GM23338 (cell line): Measurements from ENCODE around the gene PANK4.

Source experiments
- CREB1 ChIP-seq: fragments of 250-450 bp; sonication (Bioruptor Pico); IDR thresholded peaks from 2 replicates; pipeline ENCODE4 v1.5.0; 2020; ENCODE audit warnings: low read depth, mild to moderate bottlenecking, moderate library complexity
- EZH2 ChIP-seq: fragments of 200-600 bp; sonication (generic); IDR thresholded peaks from one replicate; pipeline ENCODE4 v1.8.0; 2017; ENCODE audit warnings: antibody characterized with exemption, mild to moderate bottlenecking, low read depth; ENCODE audit not compliant: unreplicated experiment
- EZH2phosphoT487 ChIP-seq: fragments of 200-600 bp; sonication (generic); IDR thresholded peaks from one replicate; pipeline ENCODE4 v1.8.1; 2018; ENCODE audit warnings: antibody characterized with exemption; ENCODE audit not compliant: unreplicated experiment
- JUNB ChIP-seq: IDR thresholded peaks from one replicate; pipeline ENCODE4 v1.6.1; 2016; ENCODE audit warnings: antibody characterized with exemption; ENCODE audit not compliant: unreplicated experiment
- POLR2AphosphoS5 ChIP-seq: IDR thresholded peaks from 2 replicates; pipeline ENCODE4 v1.6.1; 2016; ENCODE audit warnings: antibody characterized with exemption, low read depth
- STAT1 ChIP-seq: IDR thresholded peaks from one replicate; pipeline ENCODE4 v1.6.1; 2016; ENCODE audit warnings: antibody characterized with exemption; ENCODE audit not compliant: unreplicated experiment
- ZNF114 ChIP-seq: fragments of 250-450 bp; sonication (Bioruptor Pico); IDR thresholded peaks from 2 replicates; pipeline ENCODE4 v1.5.0; 2020; ENCODE audit warnings: mild to moderate bottlenecking, moderate library complexity
- ZNF331 ChIP-seq: fragments of 250-450 bp; sonication (Bioruptor Pico); IDR thresholded peaks from 2 replicates; pipeline ENCODE4 v1.5.0; 2020; ENCODE audit warnings: low read depth, mild to moderate bottlenecking, moderate library complexity
- TF ChIP-seq, protein P1 (sequence below), 2 experiments: fragments of 200-600 bp in 1 of 2; sonication (generic) in 1 of 2; conservative IDR thresholded peaks; 2 replicates each; pipeline versions ENCODE4 v1.5.1 to v1.6.1; 2016 to 2017; ENCODE audit warnings: antibody characterized with exemption in 2 of 2, low read depth in 2 of 2, mild to moderate bottlenecking in 2 of 2, moderate library complexity in 1 of 2
- TF ChIP-seq, protein P2 (sequence below): IDR thresholded peaks from one replicate; pipeline ENCODE4 v1.6.1; 2018; ENCODE audit warnings: antibody characterized with exemption; ENCODE audit not compliant: unreplicated experiment
- TF ChIP-seq, protein P3 (sequence below): IDR thresholded peaks from 2 replicates; pipeline ENCODE4 v1.6.1; 2016; ENCODE audit warnings: antibody characterized with exemption
- TF ChIP-seq, protein P4 (sequence below): fragments of 250-450 bp; sonication (Bioruptor Pico); IDR thresholded peaks from 2 replicates; pipeline ENCODE4 v1.5.0; 2020; ENCODE audit warnings: mild to moderate bottlenecking, moderate library complexity

DNA sequence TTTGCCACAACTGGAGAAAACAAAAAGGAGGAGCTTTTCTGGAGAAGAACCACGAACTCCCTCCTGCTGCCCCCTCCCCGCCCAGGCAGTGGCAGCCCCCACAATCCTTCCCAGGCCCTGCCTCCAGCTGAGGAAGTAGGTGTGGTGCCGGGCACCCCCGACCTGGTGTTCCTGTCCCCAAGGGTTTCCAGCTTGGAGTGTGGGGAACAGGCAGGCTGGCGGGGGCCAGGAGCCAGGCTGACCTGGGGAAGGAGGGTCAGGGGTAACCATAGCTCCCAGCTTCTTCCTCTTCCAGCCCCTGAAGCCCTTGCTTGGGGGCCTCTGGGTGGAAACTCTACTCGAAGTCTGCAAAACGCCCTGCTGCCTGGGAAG lies 7.9 kb upstream of the PANK4 start:
- TF ChIP-seq, protein P1, sequence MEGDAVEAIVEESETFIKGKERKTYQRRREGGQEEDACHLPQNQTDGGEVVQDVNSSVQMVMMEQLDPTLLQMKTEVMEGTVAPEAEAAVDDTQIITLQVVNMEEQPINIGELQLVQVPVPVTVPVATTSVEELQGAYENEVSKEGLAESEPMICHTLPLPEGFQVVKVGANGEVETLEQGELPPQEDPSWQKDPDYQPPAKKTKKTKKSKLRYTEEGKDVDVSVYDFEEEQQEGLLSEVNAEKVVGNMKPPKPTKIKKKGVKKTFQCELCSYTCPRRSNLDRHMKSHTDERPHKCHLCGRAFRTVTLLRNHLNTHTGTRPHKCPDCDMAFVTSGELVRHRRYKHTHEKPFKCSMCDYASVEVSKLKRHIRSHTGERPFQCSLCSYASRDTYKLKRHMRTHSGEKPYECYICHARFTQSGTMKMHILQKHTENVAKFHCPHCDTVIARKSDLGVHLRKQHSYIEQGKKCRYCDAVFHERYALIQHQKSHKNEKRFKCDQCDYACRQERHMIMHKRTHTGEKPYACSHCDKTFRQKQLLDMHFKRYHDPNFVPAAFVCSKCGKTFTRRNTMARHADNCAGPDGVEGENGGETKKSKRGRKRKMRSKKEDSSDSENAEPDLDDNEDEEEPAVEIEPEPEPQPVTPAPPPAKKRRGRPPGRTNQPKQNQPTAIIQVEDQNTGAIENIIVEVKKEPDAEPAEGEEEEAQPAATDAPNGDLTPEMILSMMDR (conservative IDR thresholded peaks at IDR 0.05; ENCODE audit: low read depth in 2 of 2), result no peak
- TF ChIP-seq EZH2 (no peak), CREB1 (CRISPR knock-in tag) (no peak), POLR2AphosphoS5 (no peak), JUNB (no peak), ZNF114 (CRISPR knock-in tag) (no peak), EZH2phosphoT487 (no peak), ZNF331 (CRISPR knock-in tag) (no peak), STAT1 (no peak)
- TF ChIP-seq, protein P2, sequence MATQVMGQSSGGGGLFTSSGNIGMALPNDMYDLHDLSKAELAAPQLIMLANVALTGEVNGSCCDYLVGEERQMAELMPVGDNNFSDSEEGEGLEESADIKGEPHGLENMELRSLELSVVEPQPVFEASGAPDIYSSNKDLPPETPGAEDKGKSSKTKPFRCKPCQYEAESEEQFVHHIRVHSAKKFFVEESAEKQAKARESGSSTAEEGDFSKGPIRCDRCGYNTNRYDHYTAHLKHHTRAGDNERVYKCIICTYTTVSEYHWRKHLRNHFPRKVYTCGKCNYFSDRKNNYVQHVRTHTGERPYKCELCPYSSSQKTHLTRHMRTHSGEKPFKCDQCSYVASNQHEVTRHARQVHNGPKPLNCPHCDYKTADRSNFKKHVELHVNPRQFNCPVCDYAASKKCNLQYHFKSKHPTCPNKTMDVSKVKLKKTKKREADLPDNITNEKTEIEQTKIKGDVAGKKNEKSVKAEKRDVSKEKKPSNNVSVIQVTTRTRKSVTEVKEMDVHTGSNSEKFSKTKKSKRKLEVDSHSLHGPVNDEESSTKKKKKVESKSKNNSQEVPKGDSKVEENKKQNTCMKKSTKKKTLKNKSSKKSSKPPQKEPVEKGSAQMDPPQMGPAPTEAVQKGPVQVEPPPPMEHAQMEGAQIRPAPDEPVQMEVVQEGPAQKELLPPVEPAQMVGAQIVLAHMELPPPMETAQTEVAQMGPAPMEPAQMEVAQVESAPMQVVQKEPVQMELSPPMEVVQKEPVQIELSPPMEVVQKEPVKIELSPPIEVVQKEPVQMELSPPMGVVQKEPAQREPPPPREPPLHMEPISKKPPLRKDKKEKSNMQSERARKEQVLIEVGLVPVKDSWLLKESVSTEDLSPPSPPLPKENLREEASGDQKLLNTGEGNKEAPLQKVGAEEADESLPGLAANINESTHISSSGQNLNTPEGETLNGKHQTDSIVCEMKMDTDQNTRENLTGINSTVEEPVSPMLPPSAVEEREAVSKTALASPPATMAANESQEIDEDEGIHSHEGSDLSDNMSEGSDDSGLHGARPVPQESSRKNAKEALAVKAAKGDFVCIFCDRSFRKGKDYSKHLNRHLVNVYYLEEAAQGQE, result no peak
- TF ChIP-seq, protein P3, sequence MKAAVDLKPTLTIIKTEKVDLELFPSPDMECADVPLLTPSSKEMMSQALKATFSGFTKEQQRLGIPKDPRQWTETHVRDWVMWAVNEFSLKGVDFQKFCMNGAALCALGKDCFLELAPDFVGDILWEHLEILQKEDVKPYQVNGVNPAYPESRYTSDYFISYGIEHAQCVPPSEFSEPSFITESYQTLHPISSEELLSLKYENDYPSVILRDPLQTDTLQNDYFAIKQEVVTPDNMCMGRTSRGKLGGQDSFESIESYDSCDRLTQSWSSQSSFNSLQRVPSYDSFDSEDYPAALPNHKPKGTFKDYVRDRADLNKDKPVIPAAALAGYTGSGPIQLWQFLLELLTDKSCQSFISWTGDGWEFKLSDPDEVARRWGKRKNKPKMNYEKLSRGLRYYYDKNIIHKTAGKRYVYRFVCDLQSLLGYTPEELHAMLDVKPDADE, result no peak
- TF ChIP-seq, protein P4, sequence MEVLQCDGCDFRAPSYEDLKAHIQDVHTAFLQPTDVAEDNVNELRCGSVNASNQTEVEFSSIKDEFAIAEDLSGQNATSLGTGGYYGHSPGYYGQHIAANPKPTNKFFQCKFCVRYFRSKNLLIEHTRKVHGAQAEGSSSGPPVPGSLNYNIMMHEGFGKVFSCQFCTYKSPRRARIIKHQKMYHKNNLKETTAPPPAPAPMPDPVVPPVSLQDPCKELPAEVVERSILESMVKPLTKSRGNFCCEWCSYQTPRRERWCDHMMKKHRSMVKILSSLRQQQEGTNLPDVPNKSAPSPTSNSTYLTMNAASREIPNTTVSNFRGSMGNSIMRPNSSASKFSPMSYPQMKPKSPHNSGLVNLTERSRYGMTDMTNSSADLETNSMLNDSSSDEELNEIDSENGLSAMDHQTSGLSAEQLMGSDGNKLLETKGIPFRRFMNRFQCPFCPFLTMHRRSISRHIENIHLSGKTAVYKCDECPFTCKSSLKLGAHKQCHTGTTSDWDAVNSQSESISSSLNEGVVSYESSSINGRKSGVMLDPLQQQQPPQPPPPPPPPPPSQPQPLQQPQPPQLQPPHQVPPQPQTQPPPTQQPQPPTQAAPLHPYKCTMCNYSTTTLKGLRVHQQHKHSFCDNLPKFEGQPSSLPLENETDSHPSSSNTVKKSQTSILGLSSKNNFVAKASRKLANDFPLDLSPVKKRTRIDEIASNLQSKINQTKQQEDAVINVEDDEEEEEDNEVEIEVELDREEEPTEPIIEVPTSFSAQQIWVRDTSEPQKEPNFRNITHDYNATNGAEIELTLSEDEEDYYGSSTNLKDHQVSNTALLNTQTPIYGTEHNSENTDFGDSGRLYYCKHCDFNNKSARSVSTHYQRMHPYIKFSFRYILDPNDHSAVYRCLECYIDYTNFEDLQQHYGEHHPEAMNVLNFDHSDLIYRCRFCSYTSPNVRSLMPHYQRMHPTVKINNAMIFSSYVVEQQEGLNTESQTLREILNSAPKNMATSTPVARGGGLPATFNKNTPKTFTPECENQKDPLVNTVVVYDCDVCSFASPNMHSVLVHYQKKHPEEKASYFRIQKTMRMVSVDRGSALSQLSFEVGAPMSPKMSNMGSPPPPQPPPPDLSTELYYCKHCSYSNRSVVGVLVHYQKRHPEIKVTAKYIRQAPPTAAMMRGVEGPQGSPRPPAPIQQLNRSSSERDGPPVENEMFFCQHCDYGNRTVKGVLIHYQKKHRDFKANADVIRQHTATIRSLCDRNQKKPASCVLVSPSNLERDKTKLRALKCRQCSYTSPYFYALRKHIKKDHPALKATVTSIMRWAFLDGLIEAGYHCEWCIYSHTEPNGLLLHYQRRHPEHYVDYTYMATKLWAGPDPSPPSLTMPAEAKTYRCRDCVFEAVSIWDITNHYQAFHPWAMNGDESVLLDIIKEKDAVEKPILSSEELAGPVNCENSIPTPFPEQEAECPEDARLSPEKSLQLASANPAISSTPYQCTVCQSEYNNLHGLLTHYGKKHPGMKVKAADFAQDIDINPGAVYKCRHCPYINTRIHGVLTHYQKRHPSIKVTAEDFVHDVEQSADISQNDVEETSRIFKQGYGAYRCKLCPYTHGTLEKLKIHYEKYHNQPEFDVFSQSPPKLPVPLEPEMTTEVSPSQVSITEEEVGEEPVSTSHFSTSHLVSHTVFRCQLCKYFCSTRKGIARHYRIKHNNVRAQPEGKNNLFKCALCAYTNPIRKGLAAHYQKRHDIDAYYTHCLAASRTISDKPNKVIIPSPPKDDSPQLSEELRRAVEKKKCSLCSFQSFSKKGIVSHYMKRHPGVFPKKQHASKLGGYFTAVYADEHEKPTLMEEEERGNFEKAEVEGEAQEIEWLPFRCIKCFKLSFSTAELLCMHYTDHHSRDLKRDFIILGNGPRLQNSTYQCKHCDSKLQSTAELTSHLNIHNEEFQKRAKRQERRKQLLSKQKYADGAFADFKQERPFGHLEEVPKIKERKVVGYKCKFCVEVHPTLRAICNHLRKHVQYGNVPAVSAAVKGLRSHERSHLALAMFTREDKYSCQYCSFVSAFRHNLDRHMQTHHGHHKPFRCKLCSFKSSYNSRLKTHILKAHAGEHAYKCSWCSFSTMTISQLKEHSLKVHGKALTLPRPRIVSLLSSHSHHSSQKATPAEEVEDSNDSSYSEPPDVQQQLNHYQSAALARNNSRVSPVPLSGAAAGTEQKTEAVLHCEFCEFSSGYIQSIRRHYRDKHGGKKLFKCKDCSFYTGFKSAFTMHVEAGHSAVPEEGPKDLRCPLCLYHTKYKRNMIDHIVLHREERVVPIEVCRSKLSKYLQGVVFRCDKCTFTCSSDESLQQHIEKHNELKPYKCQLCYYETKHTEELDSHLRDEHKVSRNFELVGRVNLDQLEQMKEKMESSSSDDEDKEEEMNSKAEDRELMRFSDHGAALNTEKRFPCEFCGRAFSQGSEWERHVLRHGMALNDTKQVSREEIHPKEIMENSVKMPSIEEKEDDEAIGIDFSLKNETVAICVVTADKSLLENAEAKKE, result no peak
